Fibroblast of peridontal ligament (primary cell): ENCODE data around the gene MYRIP.
"Not testable (repeated sequence)": the region's sequence is repeated elsewhere in the genome, so short reads cannot be mapped to it uniquely, and the experiment has no call there.

Experiments
- DNase-seq: peaks from one replicate; pipeline ENCODE4 v3.0.0-alpha.2; 2010; ENCODE audit errors: extremely low read depth

Gene MYRIP

GRCh38 chr3:40079847-40080240 lies 270.4 kb downstream of the MYRIP start:
- DNase-seq = peak; percentile 65

DNA sequence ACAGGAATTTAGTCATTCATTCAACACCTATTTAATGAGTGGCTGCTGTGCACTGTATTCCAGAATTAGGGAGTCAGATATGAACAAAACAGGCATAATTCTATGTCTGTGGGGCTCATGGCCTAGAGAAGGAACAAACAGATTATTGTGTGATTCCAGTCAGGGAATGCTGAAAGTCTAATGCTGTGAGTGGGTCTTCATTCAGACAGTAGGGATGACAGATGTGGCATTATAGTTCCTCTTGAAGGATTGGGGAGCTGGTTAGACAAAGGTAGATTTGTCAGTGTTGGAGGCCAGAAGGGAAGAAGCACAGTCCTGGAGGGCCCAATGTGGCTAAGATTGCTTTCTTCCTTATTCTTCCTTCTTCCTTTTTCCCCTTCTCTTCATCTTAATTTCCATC lies 273.7 kb downstream of the MYRIP start:
- no peak for DNase-seq

DNA sequence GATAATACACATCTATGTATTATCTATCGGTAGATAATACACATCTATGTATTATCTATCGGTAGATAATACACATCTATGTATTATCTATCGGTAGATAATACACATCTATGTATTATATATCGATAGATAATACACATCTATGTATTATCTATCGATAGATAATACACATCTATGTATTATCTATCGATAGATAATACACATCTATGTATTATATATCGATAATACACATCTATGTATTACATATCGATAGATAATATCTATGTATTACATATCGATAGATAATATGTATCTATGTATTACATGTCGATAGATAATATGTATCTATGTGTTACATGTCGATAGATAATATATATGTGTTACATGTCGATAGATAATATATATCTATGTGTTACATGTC lies 275.0 kb downstream of the MYRIP start:
- not testable (repeated sequence) for DNase-seq

DNA sequence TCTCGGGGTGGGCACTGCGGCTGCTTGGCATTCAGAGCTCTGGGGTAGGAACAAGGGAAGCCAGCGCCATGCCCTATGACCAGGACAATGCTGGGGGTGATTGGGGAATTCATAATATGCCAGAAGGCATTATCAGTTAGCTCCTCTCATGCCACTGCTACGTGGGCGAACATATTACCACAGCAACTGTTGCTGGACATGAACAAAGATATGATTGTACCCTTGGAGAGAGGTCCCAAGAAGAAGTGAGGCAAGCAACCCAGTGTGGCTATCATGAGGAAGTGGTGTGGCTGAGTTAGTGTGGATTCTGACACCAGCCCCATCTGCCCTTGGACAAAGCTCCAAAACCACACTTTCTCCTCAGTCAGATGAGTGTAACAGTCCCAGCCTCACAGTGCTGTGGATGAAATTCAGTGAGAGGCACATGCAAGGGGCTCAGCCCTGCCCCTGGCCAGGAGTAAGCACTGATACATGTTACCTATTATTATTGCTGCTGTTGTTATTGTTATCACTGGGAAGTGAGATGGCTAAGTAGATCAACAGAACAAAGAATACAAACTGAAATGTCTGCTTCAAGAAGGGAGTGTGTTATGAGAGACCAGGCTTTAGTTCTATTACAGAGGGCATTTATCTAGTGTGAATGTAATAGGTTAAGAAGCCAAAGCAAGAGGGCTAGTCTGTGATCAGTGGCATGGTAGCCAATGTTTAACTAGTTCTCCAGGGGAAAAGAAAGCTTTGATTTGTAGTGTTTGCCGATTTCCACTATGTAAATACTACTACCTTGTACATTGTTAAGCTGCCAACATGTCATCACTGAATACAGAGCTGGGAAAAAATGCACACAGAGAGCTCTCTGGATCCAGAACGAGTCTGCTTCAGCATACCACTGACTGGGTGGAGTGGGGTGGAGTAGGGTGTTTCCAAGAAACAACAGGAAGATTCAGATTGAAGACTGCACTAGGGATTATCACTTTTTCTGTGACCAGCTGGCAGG lies 277.8 kb downstream of the MYRIP start:
- no peak for DNase-seq

GRCh38 chr3:40088527-40089170 lies 279.2 kb downstream of the MYRIP start:
- DNase-seq = no peak

GRCh38 chr3:40096661-40097111 lies 287.3 kb downstream of the MYRIP start:
- DNase-seq = peak; percentile 45

GRCh38 chr3:40097131-40098117 lies 288.0 kb downstream of the MYRIP start:
- peak; percentile 52 for DNase-seq

- no peak for DNase-seq
These were observed 288.9 kb downstream of the MYRIP start for GRCh38 chr3:40098261-40098759.

DNA sequence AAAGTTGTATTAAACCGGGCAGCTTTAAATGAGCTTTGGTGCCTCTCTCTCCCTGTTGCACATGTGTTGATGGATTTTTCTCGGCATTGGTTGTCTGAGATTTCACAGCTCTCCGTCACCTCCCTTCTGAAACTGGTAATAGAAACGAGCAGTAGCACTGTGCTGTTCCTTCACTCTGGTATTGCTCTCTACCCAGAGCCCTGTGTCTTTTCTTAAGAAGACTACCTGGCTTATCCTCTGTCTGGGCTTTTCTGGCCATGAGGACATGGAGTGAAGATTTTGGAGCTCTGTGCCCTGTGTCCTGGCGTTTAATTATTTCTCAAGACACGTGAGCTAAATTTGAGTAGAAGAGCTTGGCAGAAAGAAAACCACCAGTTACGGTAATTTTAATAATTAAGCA lies 290.5 kb downstream of the MYRIP start:
- no peak for DNase-seq

GRCh38 chr3:40102182-40102581 lies 292.8 kb downstream of the MYRIP start:
- no peak for DNase-seq

DNA sequence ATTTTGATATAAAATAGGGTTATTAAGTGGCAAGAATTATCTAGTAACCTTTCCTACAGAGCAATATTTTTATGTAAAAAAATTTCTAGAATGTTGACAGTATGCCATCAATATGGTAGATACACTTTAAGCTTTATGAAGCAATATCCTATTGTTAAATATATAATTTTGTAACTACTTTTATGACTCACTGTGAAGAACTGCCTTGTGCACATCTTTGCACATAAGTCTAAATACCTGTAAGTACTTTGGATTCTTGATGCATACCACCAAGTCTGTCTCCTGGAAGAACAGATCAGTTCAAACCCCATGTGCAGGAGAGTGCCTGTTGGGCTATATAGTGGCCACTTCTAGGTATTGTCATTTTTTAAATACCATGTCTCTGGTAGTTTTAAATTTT lies 294.4 kb downstream of the MYRIP start:
- no peak for DNase-seq

- DNase-seq = no peak
These were observed 295.0 kb downstream of the MYRIP start for GRCh38 chr3:40104441-40104840.

GRCh38 chr3:40108643-40109042 lies 299.2 kb downstream of the MYRIP start:
- no peak for DNase-seq

- DNase-seq = peak; percentile 53
These were observed 300.5 kb downstream of the MYRIP start for GRCh38 chr3:40109641-40110490.

DNA sequence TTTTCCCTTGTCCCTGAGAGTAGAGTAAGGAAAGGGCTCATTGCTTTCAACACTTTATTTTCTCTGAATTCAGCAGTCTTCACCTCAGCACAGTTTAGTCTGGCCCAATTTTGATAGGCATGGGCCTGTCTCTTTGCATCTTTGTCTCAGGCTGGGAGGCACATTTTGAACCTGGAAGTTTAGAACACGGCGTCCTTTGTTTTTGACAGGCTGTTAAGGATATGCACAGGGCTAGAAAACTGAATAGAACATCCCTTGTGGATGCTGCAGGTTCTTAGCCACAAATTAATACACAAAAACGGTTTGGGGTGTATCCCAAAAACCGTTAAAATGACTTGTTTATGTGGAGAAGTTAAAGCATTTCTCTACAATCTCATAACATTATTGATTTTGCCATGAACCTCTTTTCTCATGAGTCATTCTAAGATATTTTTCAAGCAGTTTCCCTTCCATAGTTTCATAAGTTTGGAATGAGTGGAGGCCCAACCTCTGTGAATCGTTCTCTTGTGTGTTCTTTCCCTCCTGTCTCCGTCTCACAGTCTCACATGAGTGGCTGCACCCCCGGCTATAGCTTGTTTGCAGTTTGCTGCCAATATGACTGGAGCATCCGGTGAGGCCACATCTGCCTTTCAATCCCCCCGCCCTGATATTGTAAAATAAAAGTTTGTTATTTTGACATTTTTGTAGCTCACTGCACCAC lies 307.2 kb downstream of the MYRIP start:
- DNase-seq = peak; percentile 86

GRCh38 chr3:40118091-40118490 lies 308.7 kb downstream of the MYRIP start:
- DNase-seq = no peak

DNA sequence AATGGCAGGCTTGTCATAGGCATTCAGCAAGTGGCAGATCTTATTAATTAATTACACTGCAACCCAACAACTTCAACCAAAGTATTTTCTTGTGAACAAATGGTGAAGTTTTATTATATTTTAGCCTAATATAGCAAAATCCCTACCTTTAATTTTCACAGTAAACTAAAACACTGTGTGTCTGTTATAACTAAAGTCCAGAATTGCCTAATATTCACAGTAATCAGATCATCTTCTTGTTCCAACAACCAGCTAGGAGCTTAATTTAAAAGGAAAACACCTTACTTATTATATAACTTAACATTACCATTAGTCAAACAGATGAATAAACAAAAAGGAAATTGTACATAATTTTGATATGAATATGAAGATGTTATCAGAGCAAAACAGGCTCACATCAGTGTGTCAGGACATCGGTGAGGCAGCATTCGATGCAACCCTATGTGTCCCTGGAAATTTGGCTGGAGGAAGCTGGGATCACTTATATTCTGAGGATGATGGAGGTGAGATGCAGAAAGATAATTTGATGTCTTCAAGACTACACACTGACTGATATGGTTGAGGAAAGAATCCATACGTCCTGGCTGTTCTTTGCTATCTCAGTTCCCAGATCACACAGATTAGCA lies 310.8 kb downstream of the MYRIP start:
- DNase-seq = no peak

- peak; percentile 88 for DNase-seq
These were observed 311.4 kb downstream of the MYRIP start for GRCh38 chr3:40120806-40121205.

- DNase-seq = no peak
These were observed 315.5 kb downstream of the MYRIP start for GRCh38 chr3:40124918-40125317.
